ENCODE data around the gene JMJD6.
A peak's percentile ranks its signal among the peaks of the same experiment; 100 is the strongest.
"Not testable (repeated sequence)": the region's sequence is repeated elsewhere in the genome, so short reads cannot be mapped to it uniquely, and the experiment has no call there.

JMJD6 gene

DNA sequence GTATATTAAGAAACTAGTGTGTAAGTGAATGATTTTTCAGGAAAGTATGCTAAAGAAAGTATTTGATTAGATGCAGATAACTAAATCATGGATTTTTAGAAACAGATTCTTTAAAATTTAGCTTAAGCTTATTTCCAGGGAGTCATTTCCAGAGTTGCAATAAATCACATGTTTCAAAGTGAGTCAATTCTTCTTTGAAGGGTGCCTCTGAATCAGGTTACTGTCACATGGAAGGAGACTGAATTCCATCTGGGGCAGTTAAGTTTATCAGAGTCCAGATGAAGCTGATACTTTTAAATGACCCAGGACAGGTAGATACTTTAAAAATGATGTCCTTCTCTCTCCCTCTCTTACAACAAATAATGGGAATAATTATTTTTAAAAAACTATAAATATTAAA is 16.6 kb upstream of the JMJD6 start:
- Histone ChIP-seq H3K4me3 (replicated peaks; ENCODE audit: insufficient read depth, low read length) (no peak overlapping the region), H3K27ac (replicated peaks) (no peak overlapping the region), H3K27me3 (ENCODE audit: insufficient read depth, poor library complexity, severe bottlenecking) (no peaks in the 10 kb centered on the region)
- no peak for DNase-seq (ENCODE audit: low read depth in 1 of 2, low spot score in 1 of 2)
- TF ChIP-seq POLR2AphosphoS5 (IDR thresholded peaks at IDR 0.05; ENCODE audit: low read depth): no peak
- TF ChIP-seq SPI1 (IDR thresholded peaks at IDR 0.05; ENCODE audit: borderline replicate concordance, low read depth): no peak
- TF ChIP-seq GABPA (IDR thresholded peaks at IDR 0.05; ENCODE audit: low read depth): no peak
- TF ChIP-seq CTCF (IDR thresholded peaks at IDR 0.05; ENCODE audit: insufficient read depth, low read length): no peak
- no peak for TF ChIP-seq REST (IDR thresholded peaks at IDR 0.05; ENCODE audit: insufficient replicate concordance, low read depth)

- Histone ChIP-seq H3K4me3 (replicated peaks; ENCODE audit: insufficient read depth, low read length) (no peak overlapping the region), H3K27ac (replicated peaks) (no peak overlapping the region), H3K27me3 (ENCODE audit: insufficient read depth, poor library complexity, severe bottlenecking) (no peaks in the 10 kb centered on the region)
- TF ChIP-seq SPI1 (IDR thresholded peaks at IDR 0.05; ENCODE audit: borderline replicate concordance, low read depth) (no peak), REST (IDR thresholded peaks at IDR 0.05; ENCODE audit: insufficient replicate concordance, low read depth) (no peak), POLR2AphosphoS5 (IDR thresholded peaks at IDR 0.05; ENCODE audit: low read depth) (no peak), CTCF (IDR thresholded peaks at IDR 0.05; ENCODE audit: insufficient read depth, low read length) (no peak), GABPA (IDR thresholded peaks at IDR 0.05; ENCODE audit: low read depth) (no peak)
- DNase-seq (ENCODE audit: low read depth in 1 of 2, low spot score in 1 of 2): no peak
Observed at GRCh38 chr17:76740329-76741118, 14.1 kb upstream of the JMJD6 start.

DNA sequence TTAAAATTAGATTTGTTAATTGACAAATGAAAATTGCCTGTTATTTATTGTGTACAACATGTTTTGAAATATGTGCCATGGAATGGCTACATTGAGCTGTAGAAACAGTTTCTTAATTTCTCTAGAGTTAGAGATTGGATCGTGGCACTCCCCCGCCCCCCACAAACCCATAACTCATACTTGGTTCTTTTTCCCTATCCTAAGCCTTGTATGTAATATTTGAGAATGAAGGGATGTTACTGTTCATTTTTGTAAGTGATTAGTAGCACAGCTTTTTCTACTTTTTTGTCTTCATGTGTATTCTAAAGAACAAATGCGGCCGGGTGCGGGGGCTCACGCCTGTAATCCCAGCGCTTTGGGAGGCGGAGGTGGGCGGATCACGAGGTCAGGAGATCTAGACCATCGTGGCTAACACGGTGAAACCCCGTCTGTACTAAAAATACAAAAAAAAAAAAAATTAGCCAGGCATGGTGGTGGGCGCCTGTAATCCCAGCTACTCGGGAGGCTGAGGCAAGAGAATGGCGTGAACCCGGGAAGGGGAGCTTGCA is 13.2 kb upstream of the JMJD6 start:
- not testable (repeated sequence) for H3K27ac ChIP-seq (replicated peaks); DNase-seq (ENCODE audit: low read depth in 1 of 2, low spot score in 1 of 2); H3K4me3 ChIP-seq (replicated peaks; ENCODE audit: insufficient read depth, low read length); H3K27me3 ChIP-seq (ENCODE audit: insufficient read depth, poor library complexity, severe bottlenecking)

GRCh38 chr17:76738468-76738850 is 12.1 kb upstream of the JMJD6 start:
- Histone ChIP-seq H3K27ac (replicated peaks) (peak overlapping the region; percentile 98), H3K27me3 (ENCODE audit: insufficient read depth, poor library complexity, severe bottlenecking) (no peaks in the 10 kb centered on the region), H3K4me3 (replicated peaks; ENCODE audit: insufficient read depth, low read length) (peak overlapping the region; percentile 92)
- no peak for DNase-seq (ENCODE audit: low read depth in 1 of 2, low spot score in 1 of 2)
- TF ChIP-seq GABPA (IDR thresholded peaks at IDR 0.05; ENCODE audit: low read depth) (no peak), SPI1 (IDR thresholded peaks at IDR 0.05; ENCODE audit: borderline replicate concordance, low read depth) (peak; percentile 83)

Measured in HL-60 (cell line).